K562 (cell line): ENCODE data around the gene HEBP2. TPM values are rescaled to one million over a fixed set of nuclear protein-coding genes. Genes with fewer than 3 reads are reported as not detected.

Source experiments
- ATAC-seq: fragments of 200-7000 bp; cut with Tn5 transposase; 3 replicates; pipeline ENCODE4 v1.9.1; 2020; ENCODE audit warnings: moderate library complexity
- BruUV-seq: library from RNA; stranded (reverse); fragments of 400-500 nt; replicated peaks from 2 replicates; lab custom pipeline; 2021; lab: Mats Ljungman, UMichigan
- CTCF ChIA-PET: fragments of 300-600 bp; formaldehyde crosslinking; extraction: SDS; loops from one replicate; lab custom pipeline; 2021; ENCODE audit warnings: low intra/inter-chr PET ratio; lab: Yijun Ruan, JAX
- POLR2A ChIA-PET: fragments of 300-600, 350-650 bp; sonication (Branson Sonifier 250); formaldehyde crosslinking; extraction: SDS; loops from one replicate; lab custom pipeline; 2021; ENCODE audit warnings: antibody characterized with exemption, inconsistent platforms; lab: Yijun Ruan, JAX
- DNase-seq, 4 experiments: peaks; one replicate each; pipeline versions ENCODE4 v3.0.0 to v3.0.0-alpha.2; 2011 to 2018; ENCODE audit warnings: low spot score in 3 of 4, mixed read lengths in 3 of 4; ENCODE audit errors: extremely low read depth in 1 of 4
- FAIRE-seq: peaks from 2 replicates; lab custom pipeline; 2011; peaks lifted over from hg19 to GRCh38; lab: Jason Lieb, UNC
- H2AFZ ChIP-seq: 2 replicates; pipeline ENCODE4 v1.6.0; 2011; ENCODE audit warnings: low read depth, low read length, control low read depth, inconsistent platforms
- H3K27ac ChIP-seq: fragments of 200-600 bp; 3 replicates; pipeline ENCODE4 v1.8.0; 2011; ENCODE audit warnings: low read depth, mild to moderate bottlenecking, control low read depth, inconsistent platforms, low read length, moderate library complexity, mixed read lengths; ENCODE audit errors: extremely low read depth
- H3K27me3 ChIP-seq, 2 experiments: fragments of 300-600 bp in 1 of 2; 2 replicates in 1 of 2; 3 replicates in 1 of 2; pipeline versions ENCODE4 v1.6.0 to v1.8.0; 2011; ENCODE audit warnings: inconsistent platforms in 2 of 2, low read length in 2 of 2, mild to moderate bottlenecking in 1 of 2, mixed read lengths in 1 of 2, moderate library complexity in 1 of 2; ENCODE audit not compliant: control insufficient read depth in 2 of 2, insufficient read depth in 2 of 2
- H3K36me3 ChIP-seq: fragments of 300-600 bp; 3 replicates; pipeline ENCODE4 v1.8.0; 2011; ENCODE audit warnings: mild to moderate bottlenecking, low read length, inconsistent platforms; ENCODE audit not compliant: control insufficient read depth, insufficient read depth
- H3K4me1 ChIP-seq, 2 experiments: fragments of 200-600 bp in 1 of 2; replicated peaks in 1 of 2; 2 replicates in 1 of 2; 3 replicates in 1 of 2; pipeline versions ENCODE4 v1.5.1 to v1.8.0; 2011; ENCODE audit warnings: inconsistent platforms in 2 of 2, low read length in 2 of 2, mild to moderate bottlenecking in 1 of 2, mixed read lengths in 1 of 2, moderate library complexity in 1 of 2; ENCODE audit not compliant: control insufficient read depth in 2 of 2, insufficient read depth in 2 of 2
- H3K4me2 ChIP-seq: 2 replicates; pipeline ENCODE4 v1.6.1; 2011; ENCODE audit warnings: low read length, control low read depth, inconsistent platforms, mixed read lengths; ENCODE audit not compliant: insufficient read depth
- H3K4me3 ChIP-seq: fragments of 200-600 bp; sonication (generic), shearing (Covaris generic); 2 replicates; pipeline ENCODE4 v1.5.1; 2016; ENCODE audit warnings: control low read depth, inconsistent platforms
- H3K79me2 ChIP-seq: fragments of 200-600 bp; 3 replicates; pipeline ENCODE4 v1.8.0; 2011; ENCODE audit warnings: low read length, inconsistent platforms; ENCODE audit not compliant: control insufficient read depth, insufficient read depth
- H3K9ac ChIP-seq, 2 experiments: 2 replicates each; pipeline versions ENCODE4 v1.6.0 to v1.6.1; 2011; ENCODE audit warnings: low read depth in 2 of 2, low read length in 2 of 2, control low read depth in 1 of 2, inconsistent platforms in 1 of 2, mild to moderate bottlenecking in 1 of 2, mixed read lengths in 1 of 2; ENCODE audit not compliant: insufficient read depth in 1 of 2
- H3K9me1 ChIP-seq: one replicate; pipeline ENCODE4 v1.6.0; 2011; ENCODE audit warnings: inconsistent platforms, mild to moderate bottlenecking, low read length, moderate library complexity; ENCODE audit not compliant: control insufficient read depth, insufficient read depth
- H3K9me3 ChIP-seq: replicated peaks from 2 replicates; pipeline ENCODE4 v1.5.1; 2011; ENCODE audit warnings: low read depth, low read length, inconsistent platforms; ENCODE audit not compliant: control insufficient read depth, insufficient read depth
- H4K20me1 ChIP-seq: replicated peaks from 2 replicates; pipeline ENCODE4 v1.6.1; 2011; ENCODE audit warnings: low read length, inconsistent platforms, mixed read lengths; ENCODE audit not compliant: control insufficient read depth, insufficient read depth
- BCOR ChIP-seq: fragments of 450-650 bp; IDR thresholded peaks from 2 replicates; pipeline ENCODE4 v1.6.1; 2016
- DIDO1 ChIP-seq: fragments of 450-650 bp; IDR thresholded peaks from 2 replicates; pipeline ENCODE4 v1.6.1; 2016; ENCODE audit warnings: low read depth, missing biosample characterization, missing genetic modification characterization
- ESRRA ChIP-seq: fragments of 450-650 bp; IDR thresholded peaks from 2 replicates; pipeline ENCODE4 v1.6.1; 2014; ENCODE audit warnings: low read depth, mild to moderate bottlenecking, moderate library complexity, borderline replicate concordance
- JUND ChIP-seq, 2 experiments: IDR thresholded peaks; 2 replicates in 1 of 2; 3 replicates in 1 of 2; pipeline ENCODE4 v1.6.1; 2011; ENCODE audit warnings: borderline replicate concordance in 2 of 2, low read depth in 2 of 2, low read length in 2 of 2, improper control_type of control experiment in 1 of 2, missing biosample characterization in 1 of 2, missing genetic modification characterization in 1 of 2, missing genetic modification reagents in 1 of 2
- LEF1 ChIP-seq: fragments of 450-650 bp; IDR thresholded peaks from 2 replicates; pipeline ENCODE4 v1.6.1; 2016; ENCODE audit warnings: mild to moderate bottlenecking
- MTF1 ChIP-seq: fragments of 250-450 bp; sonication (Bioruptor Pico); IDR thresholded peaks from 2 replicates; pipeline ENCODE4 v1.9.0; 2021; ENCODE audit warnings: moderate library complexity, mild to moderate bottlenecking, inconsistent platforms, borderline replicate concordance
- NFE2L1 ChIP-seq: fragments of 450-650 bp; IDR thresholded peaks from 2 replicates; pipeline ENCODE4 v1.6.1; 2016; ENCODE audit warnings: missing genetic modification characterization, low read depth, mild to moderate bottlenecking, missing compliant biosample characterization, moderate library complexity, borderline replicate concordance
- PHF21A ChIP-seq: fragments of 450-650 bp; IDR thresholded peaks from 2 replicates; pipeline ENCODE4 v1.6.1; 2017; ENCODE audit warnings: low read depth, borderline replicate concordance
- RBM17 ChIP-seq: fragments of 200-400 bp; formaldehyde crosslinking; IDR thresholded peaks from 2 replicates; pipeline ENCODE4 v1.6.1; 2017; ENCODE audit warnings: low read depth, mild to moderate bottlenecking, low read length, borderline replicate concordance
- RFX5 ChIP-seq: IDR thresholded peaks from 2 replicates; pipeline ENCODE4 v1.6.1; 2011; ENCODE audit warnings: low read depth, mild to moderate bottlenecking, improper control_type of control experiment, low read length
- SMAD1 ChIP-seq: fragments of 150-350 bp; IDR thresholded peaks from 2 replicates; pipeline ENCODE4 v1.6.1; 2014; ENCODE audit warnings: low read length, low read depth; ENCODE audit not compliant: partially characterized antibody
- YY1 ChIP-seq, 3 experiments: IDR thresholded peaks; 2 replicates each; pipeline ENCODE4 v1.6.1; 2011; ENCODE audit warnings: low read length in 2 of 3, mild to moderate bottlenecking in 2 of 3, moderate library complexity in 2 of 3, borderline replicate concordance in 1 of 3, control low read depth in 1 of 3, low read depth in 1 of 3; ENCODE audit not compliant: insufficient read depth in 3 of 3, insufficient replicate concordance in 2 of 3, control insufficient read depth in 1 of 3, insufficient read length in 1 of 3; ENCODE audit errors: extremely low read depth in 1 of 3
- ZNF184 ChIP-seq: sonication (generic); formaldehyde crosslinking; IDR thresholded peaks from 2 replicates; pipeline ENCODE4 v1.5.0; 2020; ENCODE audit warnings: missing genetic modification reagents
- ZNF253 ChIP-seq: fragments of 250-450 bp; sonication (Bioruptor Pico); conservative IDR thresholded peaks from 2 replicates; pipeline ENCODE4 v1.6.1; 2021; ENCODE audit warnings: mild to moderate bottlenecking
- ZNF274 ChIP-seq: IDR thresholded peaks from 2 replicates; pipeline ENCODE4 v1.6.1; 2011; ENCODE audit warnings: low read depth, mild to moderate bottlenecking, low read length, moderate library complexity, borderline replicate concordance
- ZNF280A ChIP-seq: fragments of 450-650 bp; IDR thresholded peaks from 2 replicates; pipeline ENCODE4 v1.6.1; 2018; ENCODE audit warnings: mild to moderate bottlenecking, low read depth; ENCODE audit not compliant: partially characterized antibody
- WGBS: fragments of 100-300 bp; shearing (Covaris generic); methylation state at CpG from one replicate; pipeline ENCODE4 v1.1.6; 2016; ENCODE audit warnings: low coverage, mixed read lengths; ENCODE audit not compliant: insufficient coverage; ENCODE audit errors: missing lambda C conversion rate; 5-methylcytosine and 5-hydroxymethylcytosine counted together
- in situ Hi-C: fragments of 300-500 bp; cut with MboI; formaldehyde crosslinking; loops from 4 replicates; pipeline ENCODE4 v1.15.0; 2018; ENCODE audit warnings: inconsistent platforms, mixed read lengths
- intact Hi-C: fragments of 100-400 bp; cut with micrococcal nuclease; formaldehyde crosslinking; loops from 2 replicates; pipeline ENCODE4 v1.14.2; 2022
- polyA plus RNA-seq, 8 experiments: library from polyadenylated mRNA; depleted of rRNA in 4 of 8; stranded (reverse) in 5 of 8; unstranded in 3 of 8; fragments of >200 nt; fragmentation: Nextera tagmentation in 2 of 8; fragmentation: Illumina TruSeq in 1 of 8; extraction: Ambion mirVana in 2 of 8; extraction: Trizol in 1 of 8; gene quantifications; 2 replicates each; pipeline versions ENCODE4 v1.2.1 to v1.2.3, GENCODE V29; 2011 to 2014; ENCODE audit warnings: inconsistent platforms in 1 of 8, missing spikeins in 1 of 8
- total RNA-seq, 7 experiments: library from RNA; depleted of rRNA in 6 of 7; stranded (reverse); fragments of >200 nt in 6 of 7; fragmentation: Illumina TruSeq in 2 of 7; extraction: Trizol in 2 of 7; gene quantifications; 2 replicates each; pipeline versions ENCODE4 v1.2.1 to v1.2.3, GENCODE V29; 2011 to 2021; ENCODE audit warnings: low replicate concordance in 1 of 7

Gene HEBP2
- total and polyA plus RNA-seq, 9 of the 15 experiments (the other 6 are each of a cell fraction or from before 2014, with no cell fraction given) = 8.5 to 63.7 (median 36.9) TPM

- BruUV-seq = no TSS peak
- peaks cover 0 to 3% of the 10 kb centered on the region in 2 experiments; a peak in 1 of 5 replicates for H3K4me1 ChIP-seq
- no peaks in the 10 kb centered on the region for H3K79me2 ChIP-seq
- H3K4me2 ChIP-seq = no peak overlapping the region
- ChIA-PET POLR2A (no interaction called here), CTCF (no interaction called here)
- under 1% methylated on average over 11 of the region's 11 CpGs for WGBS
- H3K9me3 ChIP-seq = no peaks in the 10 kb centered on the region
- no peaks in the 10 kb centered on the region for H3K36me3 ChIP-seq
- no peak for TF ChIP-seq RFX5
- no peak for TF ChIP-seq ZNF280A
- no peak for TF ChIP-seq ZNF253 (CRISPR knock-in tag)
- no peak for TF ChIP-seq ZNF274
- DNase-seq (no peak), ATAC-seq (no peak), FAIRE-seq (no peak)
- no peak overlapping the region for H3K9ac ChIP-seq
- H4K20me1 ChIP-seq = no peaks in the 10 kb centered on the region
- peaks cover 46 to 50% of the 10 kb centered on the region in 2 experiments for H3K27me3 ChIP-seq
- H2AFZ ChIP-seq = no peak overlapping the region
- no peak overlapping the region for H3K4me3 ChIP-seq
- intact Hi-C loops = no loop called here
- no peaks in the 10 kb centered on the region for H3K9me1 ChIP-seq
- no peak overlapping the region for H3K27ac ChIP-seq
- in situ Hi-C loops = no loop called here
Measured at GRCh38 chr6:138432063-138432356, 28.0 kb downstream of the HEBP2 start.

GRCh38 chr6:138434096-138434495 lies 30.1 kb downstream of the HEBP2 start:
- no peak for FAIRE-seq
- WGBS = 0% methylated on average over 3 of the region's 3 CpGs
- no peaks in the 10 kb centered on the region for H3K79me2 ChIP-seq
- in situ Hi-C loops = no loop called here
- no peak for ATAC-seq
- CTCF ChIA-PET = no interaction called here
- H2AFZ ChIP-seq = no peak overlapping the region
- H3K4me2 ChIP-seq = no peak overlapping the region
- no peak overlapping the region for H3K9ac ChIP-seq
- no peak for DNase-seq
- no peaks in the 10 kb centered on the region for H4K20me1 ChIP-seq
- no TSS peak for BruUV-seq
- H3K9me1 ChIP-seq = no peaks in the 10 kb centered on the region
- no peaks in the 10 kb centered on the region for H3K9me3 ChIP-seq
- H3K27ac ChIP-seq = no peak overlapping the region
- H3K4me3 ChIP-seq = no peak overlapping the region
- intact Hi-C loops = no loop called here
- POLR2A ChIA-PET = no interaction called here
- H3K4me1 ChIP-seq = peaks cover 0 to 3% of the 10 kb centered on the region in 2 experiments; a peak in 1 of 5 replicates
- peaks cover 41 to 46% of the 10 kb centered on the region in 2 experiments for H3K27me3 ChIP-seq
- no peaks in the 10 kb centered on the region for H3K36me3 ChIP-seq
- TF ChIP-seq MTF1 (CRISPR knock-in tag) = no peak
- no peak for TF ChIP-seq LEF1
- TF ChIP-seq ZNF184 = no peak
- TF ChIP-seq PHF21A = no peak
- TF ChIP-seq RBM17 = no peak
- TF ChIP-seq NFE2L1 = no peak
- TF ChIP-seq YY1 (IDR thresholded peaks at IDR 0.05; ENCODE audit: borderline replicate concordance in 1 of 3, control insufficient read depth in 1 of 3, extremely low read depth in 1 of 3, insufficient read depth in 3 of 3, insufficient read length in 1 of 3, insufficient replicate concordance in 2 of 3, low read depth in 1 of 3, low read length in 2 of 3) = no peak
- no peak for TF ChIP-seq JUND (IDR thresholded peaks at IDR 0.05; ENCODE audit: borderline replicate concordance, low read depth, low read length)
- no peak for TF ChIP-seq JUND (tag; IDR thresholded peaks at IDR 0.05; ENCODE audit: borderline replicate concordance, low read depth, low read length)
- no peak for TF ChIP-seq DIDO1
- TF ChIP-seq BCOR = no peak
- no peak for TF ChIP-seq ESRRA
- no peak for TF ChIP-seq SMAD1
